Prostate gland (tissue), 2 donors: ENCODE measurements around the gene CCDC12. TPM values are rescaled to one million over a fixed set of nuclear protein-coding genes. Genes with fewer than 3 reads are reported as not detected.

Source experiments
- DNase-seq: peaks from one replicate; pipeline ENCODE4 v3.0.0-alpha.2; 2019; ENCODE audit warnings: low spot score
- H3K27ac ChIP-seq, 2 donors: fragments of 200-600 bp; sonication (generic); 2 replicates each; pipeline ENCODE4 v1.5.1; 2017 to 2019
- H3K27me3 ChIP-seq: fragments of 200-600 bp; sonication (generic); replicated peaks from 2 replicates; pipeline ENCODE4 v1.5.1; 2019; ENCODE audit not compliant: insufficient read depth
- H3K36me3 ChIP-seq, 2 donors: fragments of 200-600 bp; sonication (generic); 1 replicate in 1 of 2; 2 replicates in 1 of 2; pipeline versions ENCODE4 v1.5.1 to v1.8.1; 2017 to 2019
- H3K4me1 ChIP-seq: fragments of 200-600 bp; sonication (generic); replicated peaks from 2 replicates; pipeline ENCODE4 v1.5.1; 2019
- H3K4me3 ChIP-seq, 2 donors: fragments of 200-600 bp; sonication (generic); 2 replicates each; pipeline ENCODE4 v1.5.1; 2017 to 2019
- H3K9me3 ChIP-seq: fragments of 200-600 bp; sonication (generic); 2 replicates; pipeline ENCODE4 v1.5.1; 2017
- POLR2A ChIP-seq: fragments of 450-650 bp; IDR thresholded peaks from one replicate; pipeline ENCODE4 v1.6.1; 2016; ENCODE audit warnings: antibody characterized with exemption, mild to moderate bottlenecking
- POLR2AphosphoS5 ChIP-seq: sonication (generic); formaldehyde crosslinking; IDR thresholded peaks from one replicate; pipeline ENCODE4 v1.6.1; 2017; ENCODE audit warnings: antibody characterized with exemption
- WGBS: methylation state at CpG from one replicate; pipeline ENCODE4 v1.1.5; 2018; 5-methylcytosine and 5-hydroxymethylcytosine counted together
- intact Hi-C: fragments of 100-400 bp; cut with DNase I; formaldehyde crosslinking; loops from one replicate; pipeline ENCODE4 v1.14.2; 2022
- small RNA-seq, 2 donors: library from RNA; depleted of rRNA; stranded (forward); fragments of <200 nt; gene quantifications; one replicate each; pipeline ENCODE3, GENCODE V24; 2016
- total RNA-seq, 2 donors: library from RNA; depleted of rRNA; stranded (reverse); fragments of >200 nt; gene quantifications; one replicate each; pipeline ENCODE4 v1.1.0, GENCODE V29; 2016
- TF ChIP-seq, protein P1 (sequence below), 4 experiments: fragments of 200-600 bp in 2 of 4; fragments of 450-650 bp in 2 of 4; sonication (generic) in 2 of 4; IDR thresholded peaks; 1 replicate in 3 of 4; 2 replicates in 1 of 4; pipeline ENCODE4 v1.5.1; 2016 to 2019; ENCODE audit warnings: antibody characterized with exemption in 4 of 4, mild to moderate bottlenecking in 2 of 4, moderate library complexity in 2 of 4

CCDC12 gene
- total RNA-seq, 2 donors from 2014 or later: 34.6 to 78.7 TPM

- no peak overlapping the region for H3K4me3 ChIP-seq
- no peak overlapping the region for H3K27ac ChIP-seq
- no peak for DNase-seq
- H3K27me3 ChIP-seq: peaks cover 2% of the 10 kb centered on the region
- H3K36me3 ChIP-seq: no peaks in the 10 kb centered on the region
- intact Hi-C loops: no loop called here
- TF ChIP-seq, protein P1, sequence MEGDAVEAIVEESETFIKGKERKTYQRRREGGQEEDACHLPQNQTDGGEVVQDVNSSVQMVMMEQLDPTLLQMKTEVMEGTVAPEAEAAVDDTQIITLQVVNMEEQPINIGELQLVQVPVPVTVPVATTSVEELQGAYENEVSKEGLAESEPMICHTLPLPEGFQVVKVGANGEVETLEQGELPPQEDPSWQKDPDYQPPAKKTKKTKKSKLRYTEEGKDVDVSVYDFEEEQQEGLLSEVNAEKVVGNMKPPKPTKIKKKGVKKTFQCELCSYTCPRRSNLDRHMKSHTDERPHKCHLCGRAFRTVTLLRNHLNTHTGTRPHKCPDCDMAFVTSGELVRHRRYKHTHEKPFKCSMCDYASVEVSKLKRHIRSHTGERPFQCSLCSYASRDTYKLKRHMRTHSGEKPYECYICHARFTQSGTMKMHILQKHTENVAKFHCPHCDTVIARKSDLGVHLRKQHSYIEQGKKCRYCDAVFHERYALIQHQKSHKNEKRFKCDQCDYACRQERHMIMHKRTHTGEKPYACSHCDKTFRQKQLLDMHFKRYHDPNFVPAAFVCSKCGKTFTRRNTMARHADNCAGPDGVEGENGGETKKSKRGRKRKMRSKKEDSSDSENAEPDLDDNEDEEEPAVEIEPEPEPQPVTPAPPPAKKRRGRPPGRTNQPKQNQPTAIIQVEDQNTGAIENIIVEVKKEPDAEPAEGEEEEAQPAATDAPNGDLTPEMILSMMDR (IDR thresholded peaks at IDR 0.05): no peak
- TF ChIP-seq POLR2AphosphoS5 (no peak), POLR2A (no peak)
- no peaks in the 10 kb centered on the region for H3K9me3 ChIP-seq
- no peaks in the 10 kb centered on the region for H3K4me1 ChIP-seq
- WGBS: 91% methylated on average over 10 of the region's 10 CpGs
Measured at GRCh38 chr3:46876313-46877300, 99.9 kb downstream of the CCDC12 start.

DNA sequence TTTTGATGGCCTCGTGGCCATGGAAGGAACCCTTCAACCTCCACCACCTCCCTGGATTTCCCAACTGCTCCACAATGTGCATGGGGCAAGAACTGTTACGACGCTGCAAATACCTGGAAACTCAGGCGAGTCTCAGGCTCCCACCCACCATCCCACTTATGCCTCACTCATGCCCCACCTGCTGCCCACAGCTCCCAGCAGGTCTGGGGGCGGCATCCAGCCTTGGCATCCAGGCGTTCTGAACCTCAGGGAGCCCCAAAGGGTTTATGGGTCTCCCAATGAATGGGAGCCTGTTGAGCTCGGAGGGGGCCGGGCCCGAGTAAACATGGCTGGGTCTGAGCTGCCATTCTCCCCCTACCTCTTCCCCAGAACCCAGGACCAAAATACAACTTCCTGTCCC lies 101.0 kb downstream of the CCDC12 start:
- WGBS: 92% methylated on average over 9 of the region's 9 CpGs

GRCh38 chr3:46874430-46874829 lies 102.1 kb downstream of the CCDC12 start:
- H3K27me3 ChIP-seq: no peaks in the 10 kb centered on the region
- DNase-seq: no peak
- 29% methylated on average over 18 of the region's 18 CpGs for WGBS
- H3K27ac ChIP-seq: no peak overlapping the region
- H3K9me3 ChIP-seq: no peaks in the 10 kb centered on the region
- TF ChIP-seq POLR2A (no peak), POLR2AphosphoS5 (no peak)
- TF ChIP-seq, protein P1 (IDR thresholded peaks at IDR 0.05): no peak
- no peak overlapping the region for H3K4me3 ChIP-seq
- intact Hi-C loops: no loop called here
- no peaks in the 10 kb centered on the region for H3K4me1 ChIP-seq
- H3K36me3 ChIP-seq: no peaks in the 10 kb centered on the region

More for the DNA sequence above, 101.0 kb downstream of the CCDC12 start:
- Histone ChIP-seq H3K27me3 (no peaks in the 10 kb centered on the region), H3K4me1 (no peaks in the 10 kb centered on the region), H3K9me3 (no peaks in the 10 kb centered on the region), H3K36me3 (no peaks in the 10 kb centered on the region), H3K4me3 (no peak overlapping the region), H3K27ac (no peak overlapping the region)
- no peak for DNase-seq
- TF ChIP-seq POLR2AphosphoS5: no peak
- intact Hi-C loops: no loop called here

DNA sequence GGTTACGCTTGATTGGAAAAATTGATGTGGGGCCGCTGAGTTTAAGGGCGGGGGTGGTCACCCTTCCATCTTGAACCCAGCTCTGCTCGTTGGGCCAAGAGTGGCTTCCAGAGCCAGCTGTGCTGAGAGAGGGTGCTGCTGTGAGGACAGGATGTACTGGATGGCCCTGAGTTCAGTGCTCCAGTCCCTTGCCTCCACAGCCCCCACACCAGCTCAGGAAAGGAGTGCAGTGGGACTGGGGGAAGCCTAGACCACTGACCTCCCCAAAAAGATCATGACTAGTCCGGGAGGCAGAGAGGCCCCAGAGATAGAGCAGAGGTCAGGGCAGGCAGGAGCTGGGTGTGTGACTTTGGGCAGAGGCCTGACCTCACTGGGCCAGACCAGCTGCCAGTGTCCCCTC lies 103.0 kb downstream of the CCDC12 start:
- DNase-seq: no peak
- H3K9me3 ChIP-seq: no peaks in the 10 kb centered on the region
- no peak overlapping the region for H3K27ac ChIP-seq
- H3K4me3 ChIP-seq: no peak overlapping the region
- TF ChIP-seq, protein P1 (IDR thresholded peaks at IDR 0.05): no peak
- no peak for TF ChIP-seq POLR2A
- TF ChIP-seq POLR2AphosphoS5: no peak
- 82% methylated on average over 5 of the region's 5 CpGs for WGBS
- intact Hi-C loops: no loop called here
- H3K36me3 ChIP-seq: no peaks in the 10 kb centered on the region
- H3K4me1 ChIP-seq: no peaks in the 10 kb centered on the region
- H3K27me3 ChIP-seq: no peaks in the 10 kb centered on the region

Small RNA genes lying within 50 kb of the gene (small RNA-seq; reads per million reads assigned to genes)
- 0 reads per million in 2 donors for gene AC109583.2

Other genes starting within 250 kb of the CCDC12 start
- gene MYL3, start 113.3 kb downstream of the CCDC12 start, total RNA-seq: 1 to 10 TPM in 1 of 2 donors, not detected in 1; 1.9 TPM
- gene PTH1R, start 99.0 kb downstream of the CCDC12 start, total RNA-seq: 10 to 100 TPM in 1 of 2 donors, 1 to 10 TPM in 1; 1.3 to 10.8 TPM
- 10 to 100 TPM; 25.8 to 53.5 TPM for gene NBEAL2, start 2.9 kb upstream of the CCDC12 start, total RNA-seq
- gene SETD2, start 187.4 kb upstream of the CCDC12 start, total RNA-seq: 10 to 100 TPM; 49.8 to 56.2 TPM